Esophagus muscularis mucosa (tissue), 3 donors: Measurements from ENCODE around the gene CARD8.

ENCODE experiments used
- POLR2AphosphoS5 ChIP-seq, 2 donors: sonication (generic); formaldehyde crosslinking; IDR thresholded peaks; one replicate each; pipeline ENCODE4 v1.6.1; 2017; ENCODE audit warnings: antibody characterized with exemption in 2 of 2
- TF ChIP-seq, protein P1 (sequence below), 3 experiments: fragments of 200-600 bp in 2 of 3; fragments of 450-650 bp in 1 of 3; sonication (generic) in 2 of 3; IDR thresholded peaks; one replicate each; pipeline ENCODE4 v1.5.1; 2017 to 2019; ENCODE audit warnings: antibody characterized with exemption in 3 of 3, mild to moderate bottlenecking in 2 of 3, moderate library complexity in 1 of 3

DNA sequence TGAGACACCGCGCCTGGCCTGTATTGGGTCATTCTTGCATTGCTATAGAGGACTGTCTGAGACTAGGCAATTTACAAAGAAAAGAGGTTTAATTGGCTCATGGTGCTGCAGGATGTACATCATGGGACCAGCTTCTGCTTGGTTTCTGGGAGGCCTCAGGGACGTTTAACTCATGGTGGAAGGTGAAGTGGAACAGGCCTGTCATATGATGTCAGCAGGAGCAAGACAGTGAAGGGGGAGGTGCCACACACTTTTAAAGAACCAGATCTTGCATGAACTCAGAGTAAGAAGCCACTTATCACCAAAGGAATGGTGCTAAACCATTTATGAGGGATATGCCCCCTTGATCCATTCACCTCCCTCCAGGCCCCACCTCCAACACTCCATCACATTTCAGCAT lies 18.7 kb downstream of the CARD8 start:
- TF ChIP-seq, protein P1, sequence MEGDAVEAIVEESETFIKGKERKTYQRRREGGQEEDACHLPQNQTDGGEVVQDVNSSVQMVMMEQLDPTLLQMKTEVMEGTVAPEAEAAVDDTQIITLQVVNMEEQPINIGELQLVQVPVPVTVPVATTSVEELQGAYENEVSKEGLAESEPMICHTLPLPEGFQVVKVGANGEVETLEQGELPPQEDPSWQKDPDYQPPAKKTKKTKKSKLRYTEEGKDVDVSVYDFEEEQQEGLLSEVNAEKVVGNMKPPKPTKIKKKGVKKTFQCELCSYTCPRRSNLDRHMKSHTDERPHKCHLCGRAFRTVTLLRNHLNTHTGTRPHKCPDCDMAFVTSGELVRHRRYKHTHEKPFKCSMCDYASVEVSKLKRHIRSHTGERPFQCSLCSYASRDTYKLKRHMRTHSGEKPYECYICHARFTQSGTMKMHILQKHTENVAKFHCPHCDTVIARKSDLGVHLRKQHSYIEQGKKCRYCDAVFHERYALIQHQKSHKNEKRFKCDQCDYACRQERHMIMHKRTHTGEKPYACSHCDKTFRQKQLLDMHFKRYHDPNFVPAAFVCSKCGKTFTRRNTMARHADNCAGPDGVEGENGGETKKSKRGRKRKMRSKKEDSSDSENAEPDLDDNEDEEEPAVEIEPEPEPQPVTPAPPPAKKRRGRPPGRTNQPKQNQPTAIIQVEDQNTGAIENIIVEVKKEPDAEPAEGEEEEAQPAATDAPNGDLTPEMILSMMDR (IDR thresholded peaks at IDR 0.05) = no peak
- no peak for TF ChIP-seq POLR2AphosphoS5 (IDR thresholded peaks at IDR 0.05)
